ENCODE data around the gene LCOR.

- TF ChIP-seq, protein P1, sequence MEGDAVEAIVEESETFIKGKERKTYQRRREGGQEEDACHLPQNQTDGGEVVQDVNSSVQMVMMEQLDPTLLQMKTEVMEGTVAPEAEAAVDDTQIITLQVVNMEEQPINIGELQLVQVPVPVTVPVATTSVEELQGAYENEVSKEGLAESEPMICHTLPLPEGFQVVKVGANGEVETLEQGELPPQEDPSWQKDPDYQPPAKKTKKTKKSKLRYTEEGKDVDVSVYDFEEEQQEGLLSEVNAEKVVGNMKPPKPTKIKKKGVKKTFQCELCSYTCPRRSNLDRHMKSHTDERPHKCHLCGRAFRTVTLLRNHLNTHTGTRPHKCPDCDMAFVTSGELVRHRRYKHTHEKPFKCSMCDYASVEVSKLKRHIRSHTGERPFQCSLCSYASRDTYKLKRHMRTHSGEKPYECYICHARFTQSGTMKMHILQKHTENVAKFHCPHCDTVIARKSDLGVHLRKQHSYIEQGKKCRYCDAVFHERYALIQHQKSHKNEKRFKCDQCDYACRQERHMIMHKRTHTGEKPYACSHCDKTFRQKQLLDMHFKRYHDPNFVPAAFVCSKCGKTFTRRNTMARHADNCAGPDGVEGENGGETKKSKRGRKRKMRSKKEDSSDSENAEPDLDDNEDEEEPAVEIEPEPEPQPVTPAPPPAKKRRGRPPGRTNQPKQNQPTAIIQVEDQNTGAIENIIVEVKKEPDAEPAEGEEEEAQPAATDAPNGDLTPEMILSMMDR (IDR thresholded peaks at IDR 0.05): no peak
- TF ChIP-seq POLR2A (IDR thresholded peaks at IDR 0.05): no peak
These were observed 24.2 kb downstream of the LCOR start for GRCh38 chr10:96856317-96856716.

All from Peyer's patch (tissue), 4 donors.